ENCODE measurements around the gene SLC6A8.
"Not testable (repeated sequence)": the region's sequence is repeated elsewhere in the genome, so short reads cannot be mapped to it uniquely, and the experiment has no call there.

Gene SLC6A8

GRCh38 chrX:153705403-153706060 lies 17.8 kb downstream of the SLC6A8 start:
- in situ Hi-C loops (cut with MboI; ENCODE audit: low sequenced_read_pairs): not testable (repeated sequence)

- in situ Hi-C loops (cut with MboI; ENCODE audit: low sequenced_read_pairs): no loop called here
Observed at GRCh38 chrX:153706799-153707198, 19.1 kb downstream of the SLC6A8 start.

- in situ Hi-C loops (cut with MboI; ENCODE audit: low sequenced_read_pairs): no loop called here
Observed at GRCh38 chrX:153707406-153707805, 19.7 kb downstream of the SLC6A8 start.

DNA sequence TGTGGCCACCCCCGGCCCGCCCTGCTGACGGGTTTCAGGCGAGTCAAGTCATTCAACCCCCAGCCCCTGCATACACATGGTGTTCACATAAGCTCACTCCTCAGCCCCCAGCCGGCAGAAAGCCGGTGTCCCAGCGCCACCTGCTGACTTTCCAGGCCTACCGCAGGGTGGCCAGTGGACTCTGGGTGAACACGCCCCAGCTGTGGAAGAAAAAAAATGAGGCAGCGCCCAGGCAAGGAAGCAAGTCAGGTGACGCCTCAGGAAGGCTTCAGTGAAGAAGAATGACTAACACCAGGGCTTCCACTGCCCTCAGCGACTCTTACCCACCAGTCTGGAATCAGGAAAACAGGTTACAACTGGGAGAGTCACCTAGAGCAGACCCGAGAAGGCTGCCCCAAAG lies 20.7 kb downstream of the SLC6A8 start:
- in situ Hi-C loops (cut with MboI; ENCODE audit: low sequenced_read_pairs): no loop called here

DNA sequence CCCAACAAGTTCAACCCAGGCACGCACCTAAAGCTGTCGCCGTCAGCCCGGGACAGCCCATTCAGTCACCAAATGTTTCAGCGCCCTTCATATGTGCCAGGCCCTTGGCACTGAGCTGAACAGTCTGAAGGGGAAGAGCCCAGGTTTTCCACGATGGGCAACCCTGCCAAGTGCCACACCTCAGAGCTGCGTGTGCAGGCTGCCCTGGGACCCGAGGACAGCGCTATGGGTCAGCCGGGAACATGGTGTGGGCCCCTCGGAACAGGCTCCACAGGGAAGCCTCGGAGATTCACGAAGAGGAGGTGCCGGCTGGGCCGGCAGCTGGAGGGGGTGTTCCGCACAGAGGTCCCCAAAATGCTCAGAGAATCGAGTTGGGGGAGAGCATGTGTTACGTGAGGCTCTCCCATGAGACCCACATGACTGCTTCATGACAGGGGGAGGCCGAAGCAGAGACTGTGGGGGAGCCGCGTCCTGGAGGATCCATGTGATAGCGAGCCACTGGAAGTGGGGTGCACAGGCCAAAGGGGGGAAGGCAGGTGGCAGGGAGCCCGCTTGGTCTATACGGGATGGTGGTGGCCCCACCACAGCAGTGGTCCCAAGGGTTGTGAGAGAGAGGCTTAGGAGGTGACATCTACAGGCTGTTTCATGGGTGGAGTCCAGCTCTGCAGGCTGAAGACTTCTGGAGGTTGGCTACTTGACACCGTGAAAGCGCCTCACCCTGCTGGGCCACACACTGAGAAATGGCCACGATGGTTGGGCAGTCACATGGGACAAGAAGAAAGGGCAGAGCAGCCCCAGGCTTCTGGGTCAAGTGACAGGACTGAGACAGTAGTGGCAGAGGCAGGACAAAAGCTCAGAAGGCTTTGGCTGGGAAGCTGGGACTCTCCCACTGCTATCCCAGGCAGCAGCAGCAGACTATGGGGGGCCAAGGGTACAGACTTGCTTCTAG lies 22.3 kb downstream of the SLC6A8 start:
- in situ Hi-C loops (cut with MboI; ENCODE audit: low sequenced_read_pairs): no loop called here

- in situ Hi-C loops (cut with MboI; ENCODE audit: low sequenced_read_pairs): no loop called here
Observed at GRCh38 chrX:153714256-153714655, 26.5 kb downstream of the SLC6A8 start.

GRCh38 chrX:153717445-153717844 lies 29.7 kb downstream of the SLC6A8 start:
- in situ Hi-C loops (cut with MboI; ENCODE audit: low sequenced_read_pairs): no loop called here

DNA sequence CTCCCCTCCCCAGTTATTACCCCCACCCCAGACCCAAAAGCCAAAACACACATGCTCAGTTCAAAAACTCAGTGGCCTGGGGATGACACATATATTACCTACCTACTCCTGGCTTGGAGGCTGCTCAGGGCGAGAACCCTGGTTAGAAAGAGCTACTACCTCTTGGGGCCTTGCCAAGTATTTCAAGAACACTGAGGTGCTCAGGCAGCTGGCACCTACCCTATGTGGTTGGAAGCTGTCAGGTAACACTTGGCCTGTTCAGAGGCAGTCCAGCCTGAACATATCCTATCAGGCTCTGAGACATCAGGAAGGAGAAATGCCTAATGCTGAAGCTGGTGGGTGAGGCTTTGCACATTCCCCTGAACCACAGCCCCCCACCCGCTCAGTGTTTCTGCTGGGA lies 31.5 kb downstream of the SLC6A8 start:
- in situ Hi-C loops (cut with MboI; ENCODE audit: low sequenced_read_pairs): no loop called here

DNA sequence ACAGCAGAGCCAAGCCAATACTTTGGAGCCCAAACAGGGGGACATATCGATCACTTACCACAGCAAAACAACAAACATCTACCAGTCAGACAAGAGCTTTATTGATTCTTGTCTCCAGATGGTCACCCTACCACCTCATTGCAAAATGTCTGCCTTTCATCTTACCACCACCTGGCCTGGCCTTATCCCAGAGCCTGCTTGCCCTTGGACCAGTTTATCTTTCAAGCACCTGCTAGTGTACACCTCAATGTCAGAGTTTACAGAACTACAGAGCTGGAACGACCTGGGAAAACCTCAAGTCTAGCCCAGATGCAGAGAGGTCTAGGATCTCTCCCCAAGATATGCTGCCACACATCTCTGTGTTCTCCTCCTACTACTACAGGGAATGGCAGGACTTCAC lies 32.0 kb downstream of the SLC6A8 start:
- in situ Hi-C loops (cut with MboI; ENCODE audit: low sequenced_read_pairs): no loop called here

GRCh38 chrX:153722704-153723350 lies 35.1 kb downstream of the SLC6A8 start:
- in situ Hi-C loops (cut with MboI; ENCODE audit: low sequenced_read_pairs): no loop called here

DNA sequence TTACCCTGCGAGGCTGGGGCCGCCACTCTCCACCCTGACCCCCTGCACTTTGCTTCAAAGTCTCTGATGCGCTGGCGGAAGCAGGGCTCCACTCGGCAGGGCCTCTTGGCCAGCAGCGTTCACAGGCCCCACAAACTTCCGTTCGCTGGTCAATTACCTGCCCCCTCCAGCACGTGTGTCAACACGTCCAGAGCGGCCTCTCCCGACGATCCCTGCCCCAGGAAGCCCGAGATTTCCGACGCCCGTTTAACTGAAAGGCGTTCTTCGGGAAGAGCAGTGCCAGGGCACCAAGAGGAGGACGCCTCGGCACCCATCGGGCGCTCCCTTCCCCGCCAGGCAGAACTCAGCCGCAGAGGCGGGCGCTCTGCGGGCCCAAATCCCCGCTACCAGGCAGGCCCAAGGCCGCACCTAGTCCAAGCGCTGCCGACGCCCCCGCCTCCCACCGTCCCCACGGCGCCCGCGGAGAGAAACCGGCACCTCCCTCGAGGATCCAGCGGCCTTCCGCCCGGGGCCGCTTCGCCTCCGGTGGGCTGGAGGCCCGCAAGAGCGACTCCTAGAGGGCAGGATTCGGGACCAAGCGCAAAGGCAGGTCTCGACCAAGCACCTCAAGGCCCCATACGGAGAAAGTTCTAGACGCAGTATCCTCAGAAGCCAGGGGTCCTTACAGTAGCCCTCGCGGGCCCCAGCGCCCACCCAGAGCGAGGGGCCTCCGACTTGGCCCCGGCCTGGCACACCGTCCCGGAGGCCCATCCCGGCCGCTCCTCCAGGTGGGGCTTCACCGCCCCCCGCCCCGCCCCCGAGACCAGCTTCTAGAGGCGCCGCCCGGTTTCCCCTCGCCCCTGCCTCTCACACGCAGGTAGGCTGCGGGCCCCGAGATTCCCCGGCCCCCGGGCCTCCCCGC lies 35.9 kb downstream of the SLC6A8 start:
- in situ Hi-C loops (cut with MboI; ENCODE audit: low sequenced_read_pairs): no loop called here

- in situ Hi-C loops (cut with MboI; ENCODE audit: low sequenced_read_pairs): no loop called here
Observed at GRCh38 chrX:153724252-153725038, 36.7 kb downstream of the SLC6A8 start, which contains the start of the genes ABCD1 and BCAP31. ABCD1 (plus strand) TSS chrX:153724856; CDS start chrX:153725267, 411 bp downstream. BCAP31 (minus strand) TSS chrX:153724387; CDS start chrX:153723244, 1,143 bp downstream.

- in situ Hi-C loops (cut with MboI; ENCODE audit: low sequenced_read_pairs): no loop called here
Observed at GRCh38 chrX:153725039-153725831, 37.5 kb downstream of the SLC6A8 start.

GRCh38 chrX:153725832-153726285 lies 38.1 kb downstream of the SLC6A8 start:
- in situ Hi-C loops (cut with MboI; ENCODE audit: low sequenced_read_pairs): no loop called here

- in situ Hi-C loops (cut with MboI; ENCODE audit: low sequenced_read_pairs): no loop called here
Observed at GRCh38 chrX:153726286-153727122, 38.8 kb downstream of the SLC6A8 start.

GRCh38 chrX:153727123-153727931 lies 39.6 kb downstream of the SLC6A8 start:
- in situ Hi-C loops (cut with MboI; ENCODE audit: low sequenced_read_pairs): no loop called here

GRCh38 chrX:153728095-153728494 lies 40.4 kb downstream of the SLC6A8 start:
- in situ Hi-C loops (cut with MboI; ENCODE audit: low sequenced_read_pairs): no loop called here

Measured in hTERT RPE-1 (cell line).